ENCODE data around the gene NR4A1. TPM values are rescaled to one million over a fixed set of nuclear protein-coding genes. Genes with fewer than 3 reads are reported as not detected.

The NR4A1 gene
- polyA plus RNA-seq, 1 donor (not counting 4 experiments of a cell fraction or from before 2014, with no cell fraction given) = 3.9 TPM

GRCh38 chr12:52011602-52012214 lies 39.5 kb upstream of the NR4A1 start:
- Histone ChIP-seq H4K20me1 (ENCODE audit: control insufficient read depth, extremely low read depth, insufficient read depth, low read length) (no peaks in the 10 kb centered on the region), H3K27me3 (ENCODE audit: control insufficient read depth, extremely low read depth, insufficient read depth, low read length) (peaks cover 13% of the 10 kb centered on the region), H3K9me3 (ENCODE audit: control insufficient read depth, low read depth, low read length) (no peaks in the 10 kb centered on the region), H3K4me2 (ENCODE audit: control insufficient read depth, extremely low read depth, insufficient read depth, low read depth, low read length) (no peak overlapping the region), H3K9me1 (ENCODE audit: control insufficient read depth, extremely low read depth, insufficient read depth, low read length) (peaks cover 3% of the 10 kb centered on the region), H3K79me2 (ENCODE audit: control insufficient read depth, insufficient read depth, low read length) (no peaks in the 10 kb centered on the region), H3K36me3 (ENCODE audit: control insufficient read depth in 2 of 2, extremely low read depth in 1 of 2, insufficient read depth in 2 of 2, low read length in 2 of 2) (no peaks in the 10 kb centered on the region), H3K27ac (ENCODE audit: control insufficient read depth, insufficient read depth, low read length) (no peak overlapping the region), H3K4me1 (ENCODE audit: control insufficient read depth, extremely low read depth, insufficient read depth, low read length) (peaks cover 19% of the 10 kb centered on the region), H2AFZ (ENCODE audit: control insufficient read depth, low read length) (no peak overlapping the region), H3K9ac (ENCODE audit: control insufficient read depth, extremely low read depth, insufficient read depth, low read length) (no peak overlapping the region), H3K4me3 (ENCODE audit: control insufficient read depth in 2 of 3, extremely low read depth in 1 of 3, insufficient read depth in 2 of 3, low read depth in 1 of 3, low read length in 3 of 3) (no peak overlapping the region)
- TF ChIP-seq, protein P1, sequence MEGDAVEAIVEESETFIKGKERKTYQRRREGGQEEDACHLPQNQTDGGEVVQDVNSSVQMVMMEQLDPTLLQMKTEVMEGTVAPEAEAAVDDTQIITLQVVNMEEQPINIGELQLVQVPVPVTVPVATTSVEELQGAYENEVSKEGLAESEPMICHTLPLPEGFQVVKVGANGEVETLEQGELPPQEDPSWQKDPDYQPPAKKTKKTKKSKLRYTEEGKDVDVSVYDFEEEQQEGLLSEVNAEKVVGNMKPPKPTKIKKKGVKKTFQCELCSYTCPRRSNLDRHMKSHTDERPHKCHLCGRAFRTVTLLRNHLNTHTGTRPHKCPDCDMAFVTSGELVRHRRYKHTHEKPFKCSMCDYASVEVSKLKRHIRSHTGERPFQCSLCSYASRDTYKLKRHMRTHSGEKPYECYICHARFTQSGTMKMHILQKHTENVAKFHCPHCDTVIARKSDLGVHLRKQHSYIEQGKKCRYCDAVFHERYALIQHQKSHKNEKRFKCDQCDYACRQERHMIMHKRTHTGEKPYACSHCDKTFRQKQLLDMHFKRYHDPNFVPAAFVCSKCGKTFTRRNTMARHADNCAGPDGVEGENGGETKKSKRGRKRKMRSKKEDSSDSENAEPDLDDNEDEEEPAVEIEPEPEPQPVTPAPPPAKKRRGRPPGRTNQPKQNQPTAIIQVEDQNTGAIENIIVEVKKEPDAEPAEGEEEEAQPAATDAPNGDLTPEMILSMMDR (optimal IDR thresholded peaks at IDR 0.05 in 1 of 3, IDR thresholded peaks at IDR 0.05 in 1 of 3, conservative IDR thresholded peaks at IDR 0.05 in 1 of 3; ENCODE audit: extremely low read depth in 1 of 3, insufficient read depth in 2 of 3, low read length in 3 of 3) = no peak
- TF ChIP-seq EZH2 (IDR thresholded peaks at IDR 0.05; ENCODE audit: low read length) = no peak
- dilution Hi-C loops (cut with MboI; ENCODE audit: extremely low pct_ligation_motif_present, low sequenced_read_pairs) = no loop called here
- DNase-seq (ENCODE audit: low read depth, low spot score) = no peak
- no peak for FAIRE-seq

DNA sequence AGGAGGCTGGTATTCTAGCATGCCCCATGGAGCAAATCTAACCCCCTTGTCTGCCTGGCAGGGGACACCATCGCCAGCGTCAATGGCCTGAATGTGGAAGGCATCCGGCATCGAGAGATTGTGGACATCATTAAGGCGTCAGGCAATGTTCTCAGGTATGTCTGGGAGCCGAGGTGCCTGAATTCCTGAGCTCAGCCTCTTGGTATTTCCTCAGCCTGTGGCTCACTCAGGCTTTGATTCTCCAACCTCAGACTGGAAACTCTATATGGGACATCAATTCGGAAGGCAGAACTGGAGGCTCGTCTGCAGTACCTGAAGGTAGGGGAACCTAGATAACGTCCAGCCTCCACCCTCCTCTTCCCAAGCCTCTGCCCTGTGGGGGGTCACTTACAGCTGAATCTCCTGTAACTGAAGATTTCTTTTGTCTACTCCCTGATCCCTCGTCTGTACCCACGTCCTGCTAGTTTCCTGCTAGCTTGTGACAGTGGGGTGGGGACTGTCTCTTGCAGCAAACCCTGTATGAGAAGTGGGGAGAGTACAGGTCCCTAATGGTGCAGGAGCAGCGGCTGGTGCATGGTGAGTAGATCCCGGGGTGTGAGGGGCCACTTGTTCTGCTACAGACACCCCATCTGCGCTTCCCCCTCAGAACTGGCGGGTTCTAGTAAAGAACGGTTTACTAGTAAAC lies 37.5 kb upstream of the NR4A1 start:
- H4K20me1 ChIP-seq (ENCODE audit: control insufficient read depth, extremely low read depth, insufficient read depth, low read length) = no peaks in the 10 kb centered on the region
- H3K9me3 ChIP-seq (ENCODE audit: control insufficient read depth, low read depth, low read length) = no peaks in the 10 kb centered on the region
- H3K36me3 ChIP-seq (ENCODE audit: control insufficient read depth in 2 of 2, extremely low read depth in 1 of 2, insufficient read depth in 2 of 2, low read length in 2 of 2) = no peaks in the 10 kb centered on the region
- dilution Hi-C loops (cut with MboI; ENCODE audit: extremely low pct_ligation_motif_present, low sequenced_read_pairs) = no loop called here
- FAIRE-seq (no peak), DNase-seq (ENCODE audit: low read depth, low spot score) (no peak)
- H3K4me2 ChIP-seq (ENCODE audit: control insufficient read depth, extremely low read depth, insufficient read depth, low read depth, low read length) = no peak overlapping the region
- no peak overlapping the region for H3K4me3 ChIP-seq (ENCODE audit: control insufficient read depth in 2 of 3, extremely low read depth in 1 of 3, insufficient read depth in 2 of 3, low read depth in 1 of 3, low read length in 3 of 3)
- TF ChIP-seq EZH2 (IDR thresholded peaks at IDR 0.05; ENCODE audit: low read length) = no peak
- TF ChIP-seq, protein P1 (optimal IDR thresholded peaks at IDR 0.05 in 1 of 3, IDR thresholded peaks at IDR 0.05 in 1 of 3, conservative IDR thresholded peaks at IDR 0.05 in 1 of 3; ENCODE audit: extremely low read depth in 1 of 3, insufficient read depth in 2 of 3, low read length in 3 of 3) = no peak
- H3K27ac ChIP-seq (ENCODE audit: control insufficient read depth, insufficient read depth, low read length) = no peak overlapping the region
- H3K9ac ChIP-seq (ENCODE audit: control insufficient read depth, extremely low read depth, insufficient read depth, low read length) = no peak overlapping the region
- no peaks in the 10 kb centered on the region for H3K79me2 ChIP-seq (ENCODE audit: control insufficient read depth, insufficient read depth, low read length)
- H2AFZ ChIP-seq (ENCODE audit: control insufficient read depth, low read length) = no peak overlapping the region
- H3K27me3 ChIP-seq (ENCODE audit: control insufficient read depth, extremely low read depth, insufficient read depth, low read length) = no peaks in the 10 kb centered on the region
- H3K4me1 ChIP-seq (ENCODE audit: control insufficient read depth, extremely low read depth, insufficient read depth, low read length) = peaks cover 16% of the 10 kb centered on the region
- H3K9me1 ChIP-seq (ENCODE audit: control insufficient read depth, extremely low read depth, insufficient read depth, low read length) = peaks cover 3% of the 10 kb centered on the region

Measured in keratinocyte (primary cell).